GM18873 (cell line): ENCODE results near the gene PSTPIP2.
"Not testable (repeated sequence)": the region's sequence is repeated elsewhere in the genome, so short reads cannot be mapped to it uniquely, and the experiment has no call there.

Experiments used
- ATAC-seq: cut with Tn5 transposase; IDR thresholded peaks from one replicate; pipeline ENCODE4 v1.9.1; 2021; ENCODE audit warnings: mild to moderate bottlenecking, moderate library complexity, moderate number of reproducible peaks; ENCODE audit not compliant: unreplicated experiment, low FRiP score

Gene PSTPIP2

GRCh38 chr18:46070815-46071652 is 1.0 kb downstream of the PSTPIP2 start:
- no peak for ATAC-seq

GRCh38 chr18:46070232-46070631 is 1.8 kb downstream of the PSTPIP2 start:
- no peak for ATAC-seq

- ATAC-seq, result no peak
These were observed 2.5 kb downstream of the PSTPIP2 start for GRCh38 chr18:46069524-46069923.

GRCh38 chr18:46068763-46069162 is 3.3 kb downstream of the PSTPIP2 start:
- no peak for ATAC-seq

- no peak for ATAC-seq
These were observed 4.5 kb downstream of the PSTPIP2 start for GRCh38 chr18:46067438-46068007.

- no peak for ATAC-seq
These were observed 9.3 kb downstream of the PSTPIP2 start for GRCh38 chr18:46062781-46063180.

- no peak for ATAC-seq
These were observed 10.3 kb downstream of the PSTPIP2 start for GRCh38 chr18:46061796-46062195.

GRCh38 chr18:46061387-46061786 is 10.7 kb downstream of the PSTPIP2 start:
- no peak for ATAC-seq

GRCh38 chr18:46060359-46060841 is 11.7 kb downstream of the PSTPIP2 start:
- ATAC-seq, result no peak

- no peak for ATAC-seq
These were observed 16.2 kb downstream of the PSTPIP2 start for GRCh38 chr18:46055838-46056230.

GRCh38 chr18:46054956-46055837 is 16.9 kb downstream of the PSTPIP2 start:
- no peak for ATAC-seq

- ATAC-seq, result no peak
These were observed 18.5 kb downstream of the PSTPIP2 start for GRCh38 chr18:46053368-46054095.

- no peak for ATAC-seq
These were observed 20.2 kb downstream of the PSTPIP2 start for GRCh38 chr18:46051731-46052461.

- ATAC-seq, result no peak
These were observed 21.8 kb downstream of the PSTPIP2 start for GRCh38 chr18:46050268-46050667.

GRCh38 chr18:46048641-46049040 is 23.4 kb downstream of the PSTPIP2 start:
- ATAC-seq, result no peak

GRCh38 chr18:46047369-46047768 is 24.7 kb downstream of the PSTPIP2 start:
- not testable (repeated sequence) for ATAC-seq

GRCh38 chr18:46046688-46047087 is 25.4 kb downstream of the PSTPIP2 start:
- no peak for ATAC-seq

GRCh38 chr18:46046126-46046525 is 25.9 kb downstream of the PSTPIP2 start:
- ATAC-seq, result no peak

GRCh38 chr18:46042571-46043123 is 29.4 kb downstream of the PSTPIP2 start:
- no peak for ATAC-seq
